ENCODE measurements around the gene GGT6. TPM values are rescaled to one million over a fixed set of nuclear protein-coding genes. Genes with fewer than 3 reads are reported as not detected.

Gene GGT6
- total RNA-seq, 1 donor from 2014 or later = not detected

DNA sequence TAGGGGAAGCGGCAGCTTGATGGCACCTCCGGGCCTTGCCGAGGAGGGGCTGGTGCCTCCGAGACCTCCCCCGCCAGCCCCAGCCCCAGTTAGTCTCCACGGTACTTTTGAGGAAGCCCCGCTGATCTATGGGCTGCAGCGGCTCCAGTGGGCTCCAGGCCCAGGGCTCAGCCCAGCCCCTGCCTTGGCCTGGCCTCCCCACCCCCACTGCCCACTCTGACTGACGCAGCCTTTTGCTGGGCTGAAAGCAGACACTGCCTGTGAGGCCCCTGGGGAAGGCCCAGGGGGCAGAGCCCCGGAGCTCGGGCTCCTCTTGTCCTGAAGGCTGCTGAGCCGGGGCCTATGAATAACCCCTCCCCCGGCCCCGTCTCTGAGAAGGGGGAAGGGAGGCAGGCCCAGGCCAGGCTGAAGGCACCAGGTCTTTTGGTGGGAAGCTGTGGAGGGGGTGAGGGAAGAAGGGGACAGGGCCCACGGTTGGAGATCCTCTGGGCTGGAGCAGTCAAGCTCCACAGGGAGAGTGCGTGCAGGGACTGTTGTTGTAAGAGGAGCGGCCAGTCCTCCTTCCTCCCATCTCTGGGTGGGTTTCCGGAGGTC, 16.4 kb upstream of the GGT6 start:
- DNase-seq (ENCODE audit: low spot score in 2 of 2) = no peak
- no peak for FAIRE-seq

DNA sequence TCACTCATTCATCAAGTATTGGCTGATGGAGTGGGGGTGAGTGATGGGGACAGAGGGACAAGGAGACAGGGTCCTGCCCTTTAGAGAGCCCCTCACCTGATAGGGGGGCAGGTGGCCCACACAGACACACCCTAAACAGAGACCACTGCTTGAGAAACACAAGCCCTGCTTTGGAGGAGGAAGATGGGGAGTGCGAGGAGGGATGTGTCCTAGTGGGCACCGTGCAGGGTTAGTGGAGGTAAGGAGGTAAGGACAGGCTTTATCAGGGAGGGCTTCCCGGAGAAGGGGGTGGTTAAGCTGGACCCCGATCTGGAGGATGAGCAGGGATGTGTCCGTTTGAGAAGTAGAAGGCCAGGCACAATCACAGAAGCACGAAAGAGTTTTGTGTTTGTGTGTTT, 15.8 kb upstream of the GGT6 start:
- no peak for FAIRE-seq
- no peak for DNase-seq (ENCODE audit: low spot score in 2 of 2)

DNA sequence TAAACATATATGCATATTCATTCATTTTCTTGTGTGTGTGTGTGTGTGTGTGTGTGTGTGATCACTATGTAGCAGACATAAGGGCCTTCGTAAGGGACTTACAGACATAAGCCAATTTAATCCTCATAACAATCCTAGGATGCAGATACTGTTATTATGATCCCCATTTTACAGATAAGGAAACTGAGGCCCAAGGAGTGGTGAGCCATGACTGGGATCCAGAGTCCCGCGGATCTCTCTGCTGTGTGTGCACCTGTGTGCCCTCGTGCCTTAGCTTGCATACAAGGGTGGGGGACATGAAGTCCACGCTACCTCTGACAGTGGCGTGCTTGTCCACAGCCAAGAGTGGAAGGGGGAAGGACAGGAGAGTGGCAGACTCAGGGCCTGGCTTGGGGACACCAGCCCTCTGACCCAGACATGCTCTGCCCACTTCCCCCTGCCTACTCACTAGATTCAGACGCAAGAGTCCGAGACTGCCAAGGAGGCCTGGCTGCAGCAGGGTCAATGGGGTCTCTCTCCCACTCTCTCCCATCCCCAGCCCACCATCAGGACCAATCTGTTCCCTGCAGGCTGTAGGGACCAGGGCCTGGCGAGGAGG, 14.2 kb upstream of the GGT6 start:
- FAIRE-seq = no peak
- no peak for DNase-seq (ENCODE audit: low spot score in 2 of 2)

DNA sequence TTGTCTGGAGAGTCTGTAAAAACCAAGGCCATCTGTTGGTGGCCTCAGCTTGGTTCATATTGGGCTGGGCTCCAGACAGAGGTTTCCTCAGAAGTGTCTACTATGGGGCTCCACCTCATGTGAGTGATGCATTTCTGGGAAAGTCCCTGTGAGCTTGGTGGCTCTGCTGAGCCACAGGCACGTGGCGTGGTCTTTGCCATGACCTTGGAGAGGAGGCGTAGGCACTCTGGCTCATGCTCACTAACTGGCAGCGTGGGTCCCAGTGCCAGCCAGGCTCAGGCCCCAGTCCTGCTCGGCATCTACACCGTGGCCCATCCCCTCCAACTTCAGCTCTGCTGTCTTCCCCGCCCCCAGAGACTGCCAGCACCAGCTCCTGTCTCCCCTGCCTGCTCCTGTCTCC, 13.3 kb upstream of the GGT6 start:
- no peak for FAIRE-seq
- no peak for DNase-seq (ENCODE audit: low spot score in 2 of 2)

DNA sequence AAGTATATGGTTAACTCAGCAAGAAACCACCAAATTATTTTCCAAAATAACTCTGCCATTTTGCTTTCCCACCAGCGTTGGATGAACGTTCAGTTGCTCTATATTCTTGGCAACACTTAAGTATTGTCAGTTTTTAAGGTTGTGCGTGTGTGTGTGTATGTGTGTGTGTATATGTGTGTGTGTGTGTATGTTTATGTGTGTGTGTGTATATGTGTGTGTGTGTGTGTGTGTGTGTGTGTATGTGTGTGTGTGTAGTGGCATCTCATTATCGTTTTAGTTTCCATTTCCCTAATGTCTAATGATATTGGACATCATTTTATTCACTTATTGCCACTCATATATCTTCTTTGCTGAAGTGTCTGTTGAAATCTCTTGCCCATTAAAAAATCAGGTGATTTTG, 12.7 kb upstream of the GGT6 start:
- FAIRE-seq (no peak), DNase-seq (ENCODE audit: low spot score in 2 of 2) (no peak)

DNA sequence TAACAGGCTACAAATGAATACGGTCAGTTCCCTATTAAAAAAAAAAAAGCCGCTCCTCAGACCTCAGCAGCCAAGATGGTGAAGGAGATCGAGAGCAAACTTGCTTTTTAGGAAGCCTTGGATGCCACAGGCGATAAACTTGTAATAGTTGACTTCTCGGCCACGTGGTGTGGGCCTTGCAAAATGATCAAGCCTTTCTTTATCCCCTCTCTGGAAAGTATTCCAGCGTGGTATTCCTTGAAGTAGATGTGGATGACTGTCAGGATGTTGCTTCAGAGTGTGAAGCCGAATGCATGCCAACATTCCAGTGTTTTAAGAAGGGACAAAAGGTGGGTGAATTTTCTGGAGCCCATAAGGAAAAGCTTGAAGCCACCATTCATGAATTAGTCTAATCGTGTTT, 11.8 kb upstream of the GGT6 start:
- no peak for DNase-seq (ENCODE audit: low spot score in 2 of 2)
- no peak for FAIRE-seq

DNA sequence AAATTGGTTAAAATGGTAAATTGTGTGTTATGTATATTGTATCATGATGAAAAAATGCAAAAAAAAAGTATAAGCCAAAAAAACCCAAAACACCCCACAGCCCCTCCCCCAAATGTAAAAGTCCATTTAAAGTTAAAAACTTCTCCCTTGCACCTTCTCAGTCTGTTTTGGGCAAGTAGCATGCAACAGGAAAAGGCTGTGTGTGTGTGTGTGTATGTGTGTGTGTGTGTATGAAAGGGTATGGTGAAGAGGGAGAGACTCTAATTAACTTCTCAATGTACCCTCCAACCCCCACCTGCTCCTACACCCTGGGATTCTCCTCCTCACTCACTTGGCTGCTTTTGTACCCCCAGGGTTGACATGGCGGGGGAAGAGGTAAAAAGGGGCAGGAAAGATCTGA, 9.2 kb upstream of the GGT6 start:
- DNase-seq (ENCODE audit: low spot score in 2 of 2) (no peak), FAIRE-seq (no peak)

DNA sequence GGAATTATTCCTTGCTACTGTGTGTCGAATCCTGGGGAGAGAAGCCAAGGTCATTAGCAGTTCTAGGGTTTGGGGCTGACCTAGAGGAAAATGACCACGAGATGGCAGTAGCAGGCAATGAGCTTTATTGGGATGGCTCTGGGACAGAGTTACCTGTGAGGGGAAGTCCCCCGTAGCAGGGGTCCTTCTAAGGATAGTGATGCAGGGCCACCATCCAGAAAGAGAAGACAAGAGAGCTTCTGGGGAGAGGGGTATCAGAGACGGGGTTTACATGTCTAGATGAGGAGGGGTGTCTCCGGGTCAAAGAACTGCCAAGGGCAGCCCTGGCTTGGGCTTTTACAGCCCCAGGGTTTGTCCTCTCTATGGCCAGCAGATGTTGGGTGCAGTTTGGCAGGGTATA, 6.4 kb upstream of the GGT6 start:
- FAIRE-seq = no peak
- peak; percentile 63 to 67 for DNase-seq (ENCODE audit: low spot score in 2 of 2)

DNA sequence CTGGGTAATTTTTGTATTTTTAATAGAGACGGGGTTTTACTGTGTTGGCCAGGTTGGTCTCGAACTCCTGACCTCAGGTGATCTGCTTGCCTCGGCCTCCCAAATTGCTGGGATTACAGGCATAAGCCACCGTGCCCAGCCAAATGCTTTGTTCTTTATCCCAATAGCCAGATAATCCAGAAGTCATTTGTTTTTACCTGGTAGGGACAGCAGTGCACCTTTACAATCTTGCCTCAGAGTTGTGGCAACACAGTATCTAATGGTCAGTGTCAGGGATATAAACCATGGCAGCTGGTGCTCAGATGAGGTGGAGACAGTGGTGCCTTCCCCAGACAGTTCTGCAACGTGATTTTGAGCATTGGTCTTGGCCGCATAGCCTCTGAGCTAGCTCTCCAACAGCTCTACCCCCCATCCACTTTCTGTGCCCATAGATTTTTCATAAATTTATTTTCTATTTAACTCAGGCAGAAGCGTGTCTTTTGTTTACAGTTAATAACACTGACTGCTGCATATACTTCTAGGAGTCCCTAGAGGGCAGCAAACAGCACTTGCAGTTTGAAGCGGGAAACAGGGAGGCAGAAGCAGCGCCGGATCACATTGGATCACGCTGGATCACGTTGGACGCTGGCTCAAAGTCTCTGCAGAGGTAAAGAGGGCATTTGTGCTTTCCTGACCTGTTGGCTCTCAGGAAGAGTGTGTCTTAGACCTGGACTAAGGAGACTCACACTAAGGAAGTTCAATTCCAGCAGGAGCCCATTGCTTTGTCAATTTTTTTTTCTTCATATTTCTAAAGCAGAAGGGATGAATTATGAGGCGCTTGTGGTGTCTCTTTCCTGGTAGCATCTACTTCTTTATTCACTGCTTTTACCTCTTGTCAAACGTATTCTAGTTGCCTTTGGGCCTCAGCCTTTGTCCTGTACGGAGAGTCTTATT, 5.1 kb upstream of the GGT6 start:
- DNase-seq (ENCODE audit: low spot score in 2 of 2) (peak in 1 of 2 donors; percentile 74), FAIRE-seq (no peak)

DNA sequence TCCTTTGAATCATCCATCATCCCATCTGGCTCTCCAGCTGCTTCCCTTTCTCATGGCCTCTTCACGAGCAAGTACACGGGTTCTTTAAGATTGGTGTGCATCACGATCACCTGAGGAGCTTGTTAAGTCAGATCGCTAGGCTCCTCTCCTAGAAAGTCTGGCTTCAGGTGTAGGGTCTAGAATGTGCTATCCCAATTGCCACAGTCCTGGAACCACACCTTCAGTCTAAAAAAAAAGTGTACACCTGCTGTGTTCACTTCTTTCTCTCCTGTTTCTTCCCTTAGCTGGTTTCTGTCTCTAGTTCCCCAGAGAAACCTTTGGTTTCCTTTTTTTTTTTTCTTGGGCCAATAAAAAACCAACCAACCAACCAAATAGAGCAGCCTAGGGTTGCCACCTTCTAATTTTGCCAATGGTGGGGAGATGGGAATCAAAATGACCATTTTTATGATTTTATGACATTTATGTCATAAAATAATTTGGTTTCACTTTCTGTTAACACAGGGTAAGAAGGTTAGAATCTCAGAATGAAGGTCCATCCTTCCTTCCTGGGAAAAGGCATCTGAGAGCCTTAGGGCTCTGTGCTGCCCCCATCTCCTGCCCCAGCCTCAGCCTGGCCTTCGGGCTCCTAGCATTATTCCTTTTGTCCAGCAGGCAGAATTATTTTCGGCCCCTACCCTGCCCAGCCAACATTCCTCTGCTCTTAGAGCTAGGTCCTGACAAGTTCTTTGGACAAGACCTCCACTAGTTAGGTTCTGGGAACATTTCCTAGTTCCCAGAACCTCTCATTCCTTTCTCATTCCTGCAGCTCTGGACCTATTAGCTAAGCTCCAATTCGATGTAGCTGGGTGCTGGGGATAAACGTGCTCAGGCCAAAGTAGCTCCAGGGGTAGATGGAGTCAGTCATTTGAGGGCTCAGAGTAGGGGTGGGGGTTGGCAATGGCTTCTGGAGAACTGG, 1.9 kb upstream of the GGT6 start:
- DNase-seq (ENCODE audit: low spot score in 2 of 2) (no peak), FAIRE-seq (no peak)

DNA sequence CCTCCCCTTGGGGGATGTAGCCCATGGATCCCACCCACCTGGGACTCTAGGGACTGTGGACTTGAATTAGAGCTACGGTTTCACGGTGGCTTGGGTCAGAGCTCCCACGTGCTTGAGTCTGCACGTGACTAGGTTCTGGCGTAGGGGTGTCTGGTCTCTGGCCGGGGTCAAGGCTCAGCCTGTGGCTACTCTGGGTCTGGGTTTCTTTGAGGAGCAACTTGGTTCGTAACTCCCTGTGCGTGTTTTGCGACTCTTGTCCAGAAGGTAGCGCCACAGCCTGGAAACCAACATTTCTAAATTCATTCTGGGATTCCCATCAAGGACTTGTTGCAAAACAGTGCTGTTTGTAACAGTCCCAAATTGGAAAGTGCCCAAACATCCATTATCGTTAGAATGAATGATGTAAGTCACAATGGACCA, 470 bp upstream of the GGT6 start:
- FAIRE-seq (no peak), DNase-seq (ENCODE audit: low spot score in 2 of 2) (no peak)

DNA sequence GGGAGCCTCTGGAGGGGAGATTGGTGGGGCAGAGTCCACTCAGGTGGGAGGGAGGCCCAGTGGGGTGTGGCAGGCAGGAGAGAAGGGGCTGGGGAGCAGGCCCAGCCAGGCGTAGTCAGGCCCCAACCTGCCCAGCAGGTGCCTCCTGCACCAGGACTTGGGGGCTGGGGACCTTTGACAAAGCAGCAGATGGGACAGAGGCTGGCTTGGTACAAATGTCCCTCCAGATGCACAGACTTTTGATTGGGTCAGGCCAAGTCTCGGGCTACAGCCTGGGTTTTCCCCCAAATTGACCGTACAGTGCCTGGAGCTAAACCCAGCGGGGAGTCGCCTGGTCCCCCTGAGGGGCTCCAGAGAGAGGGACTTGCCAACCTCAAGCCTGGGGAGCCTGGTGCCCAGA, 411 bp downstream of the GGT6 start:
- FAIRE-seq (no peak), DNase-seq (ENCODE audit: low spot score in 2 of 2) (no peak)

DNA sequence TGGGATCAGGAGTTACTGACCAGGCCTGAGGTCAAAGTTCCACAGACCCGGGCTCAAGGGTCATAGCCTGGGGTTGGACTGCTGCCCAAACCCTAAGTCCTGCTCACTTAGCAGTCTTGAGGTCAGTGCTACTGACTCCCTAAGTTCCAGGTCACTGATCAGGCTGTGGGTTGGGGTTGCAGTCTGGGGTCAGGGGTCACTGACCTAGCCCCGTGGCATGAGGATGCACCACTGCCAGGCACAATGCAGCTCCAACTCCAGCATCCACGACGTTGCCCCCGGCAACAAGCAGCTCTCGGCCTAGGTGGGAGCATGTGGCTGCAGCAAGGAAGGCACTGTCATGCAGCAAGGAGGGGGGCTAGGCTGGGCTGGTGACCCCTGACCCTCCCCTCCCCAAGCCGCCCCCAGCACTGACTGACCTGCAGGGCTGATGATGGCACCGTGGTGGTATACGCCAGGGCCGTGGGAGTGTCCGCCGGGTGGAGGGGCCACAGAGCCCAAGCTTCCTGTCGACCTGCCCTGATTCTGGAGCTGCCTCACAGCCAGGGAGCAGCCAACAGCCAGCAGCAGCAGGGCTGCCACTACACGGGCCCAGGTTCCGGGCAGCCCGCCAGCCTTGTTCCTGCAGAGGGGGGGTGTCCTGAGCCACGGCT, 1.1 kb downstream of the GGT6 start:
- DNase-seq (ENCODE audit: low spot score in 2 of 2) = no peak
- FAIRE-seq = no peak

DNA sequence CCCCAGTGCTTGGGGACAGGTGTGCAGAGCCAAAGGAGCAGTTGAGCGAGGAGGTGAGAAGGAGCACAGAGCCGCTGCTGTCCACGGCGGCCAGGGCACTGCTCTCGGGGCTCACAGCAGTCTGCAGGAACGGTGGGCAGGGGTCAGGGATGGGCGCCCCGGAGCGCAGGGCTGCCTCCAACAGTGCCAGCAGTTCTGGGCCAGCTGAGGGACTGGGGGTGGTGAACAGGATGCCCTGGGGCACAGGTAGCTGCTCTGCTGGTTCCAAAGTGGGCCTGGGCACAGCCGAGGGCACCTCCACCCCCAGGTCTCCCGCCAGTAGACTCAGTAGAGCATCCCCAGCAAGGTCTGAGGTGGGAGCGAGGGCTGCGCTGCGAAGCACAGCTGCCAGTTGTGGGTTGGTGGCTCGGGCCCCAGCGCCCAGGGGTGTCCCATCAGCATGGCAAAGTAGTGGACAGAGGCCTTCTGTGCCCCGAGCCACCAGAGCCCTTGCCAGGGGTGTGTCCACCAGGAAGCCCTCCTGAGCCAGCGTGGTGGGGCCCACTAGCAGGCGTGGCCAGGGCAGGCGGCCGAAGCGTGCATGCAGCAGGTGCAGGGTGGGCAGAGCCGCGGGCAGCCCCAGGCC, 1.9 kb downstream of the GGT6 start:
- no peak for DNase-seq (ENCODE audit: low spot score in 2 of 2)

DNA sequence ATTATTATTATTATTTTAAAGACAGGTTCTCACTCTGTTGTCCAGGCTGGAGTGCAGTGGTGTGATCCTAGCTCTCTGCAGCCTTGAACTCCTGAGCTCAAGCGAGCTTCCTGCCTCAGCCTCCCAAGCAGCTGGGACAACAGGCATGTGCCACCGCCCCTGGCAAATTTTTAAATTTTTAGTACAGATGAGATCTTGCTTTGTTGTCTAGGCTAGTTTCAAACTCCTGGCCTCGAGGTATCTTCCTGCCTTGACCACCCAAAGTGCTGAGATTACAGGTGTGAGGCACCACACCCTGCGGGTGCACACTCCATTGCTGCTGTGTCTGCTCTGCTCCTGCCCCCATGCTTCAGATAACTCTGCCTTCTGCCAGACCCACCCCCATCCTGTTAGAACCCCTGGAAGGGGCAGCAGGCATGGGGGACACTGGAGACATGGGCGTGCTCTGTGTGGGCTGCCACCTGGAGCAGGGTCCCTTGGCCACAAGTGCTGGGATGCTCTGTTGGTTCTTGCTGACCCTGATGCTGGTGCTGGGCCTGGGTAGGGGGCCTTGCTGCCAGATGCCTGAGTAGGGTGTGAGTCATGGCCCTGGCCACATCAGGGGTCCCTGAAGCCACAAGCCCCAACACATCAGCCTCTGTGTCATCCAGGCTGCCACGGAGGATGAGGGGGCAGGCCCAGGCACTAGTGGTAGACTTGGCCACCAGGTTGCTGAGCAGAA, 2.6 kb downstream of the GGT6 start:
- DNase-seq (ENCODE audit: low spot score in 2 of 2) (no peak), FAIRE-seq (no peak)

More for the DNA sequence above, 1.9 kb downstream of the GGT6 start:
- no peak for FAIRE-seq

DNA sequence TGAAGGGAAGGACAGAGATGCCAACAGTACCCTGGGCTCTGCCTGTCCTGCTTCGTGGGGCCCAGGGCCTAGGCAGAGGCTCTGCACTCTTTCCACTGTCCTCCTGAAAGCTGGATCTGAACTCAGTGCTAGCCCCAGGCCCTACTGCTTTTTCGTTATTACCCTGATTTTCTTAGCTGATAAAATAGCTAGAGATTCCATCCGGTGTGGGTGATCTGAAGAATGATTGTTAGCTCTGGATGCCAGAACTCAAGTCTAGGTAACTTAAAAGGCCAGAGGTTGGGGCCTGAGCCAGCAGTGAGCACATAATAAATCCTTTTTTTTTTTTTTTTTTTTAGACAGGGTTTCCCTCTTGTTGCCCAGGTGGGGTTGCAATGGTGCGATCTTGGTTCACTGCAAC, 3.4 kb downstream of the GGT6 start:
- DNase-seq (ENCODE audit: low spot score in 2 of 2) (no peak), FAIRE-seq (no peak)

DNA sequence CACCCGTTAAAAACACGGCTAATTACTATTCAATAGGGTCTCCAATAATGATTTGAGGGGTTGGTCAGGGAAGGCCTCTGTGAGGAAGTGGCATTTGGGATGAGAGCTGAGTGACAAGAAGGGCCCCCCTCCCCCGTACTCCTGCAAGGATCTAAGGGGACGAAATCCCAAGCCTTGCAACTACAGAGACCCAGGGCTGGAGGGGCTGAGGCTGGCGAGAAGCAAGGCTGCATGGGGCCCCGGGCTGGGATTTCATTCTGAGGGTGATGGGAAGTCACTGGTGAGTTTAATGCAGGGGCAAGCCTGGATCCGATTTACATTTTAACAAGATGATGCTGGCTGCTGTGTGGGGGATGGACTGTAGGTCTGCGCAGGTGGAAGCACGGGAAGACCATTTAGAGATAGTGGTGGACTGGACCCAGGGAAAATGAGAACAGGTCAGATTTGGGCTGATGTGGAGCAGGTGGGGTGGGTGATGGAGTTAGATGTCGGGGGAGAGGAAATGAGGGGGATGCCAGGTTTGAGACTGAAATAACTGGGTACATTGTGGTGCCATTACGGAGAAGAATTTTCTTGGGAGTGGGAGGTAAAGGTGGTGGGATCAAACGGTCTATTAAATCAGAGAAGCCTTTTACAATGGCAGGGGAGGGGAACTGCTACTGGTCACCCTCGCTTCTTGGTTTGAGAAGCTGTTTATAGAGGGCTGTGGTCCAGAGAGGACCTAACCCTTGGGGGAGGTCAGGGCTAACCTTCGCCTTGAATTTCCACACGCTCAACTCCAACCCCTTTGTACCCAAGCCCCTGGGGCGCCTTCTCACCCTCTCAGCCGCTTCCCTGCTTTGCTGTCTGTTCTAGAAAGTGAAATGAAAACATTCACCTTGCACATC, 4.3 kb downstream of the GGT6 start:
- DNase-seq (ENCODE audit: low spot score in 2 of 2) = no peak
- no peak for FAIRE-seq
